NB4 (cell line): Measurements from ENCODE around the gene ST7L.

Source experiments
- DNase-seq: peaks from one replicate; pipeline ENCODE4 v3.0.0; 2010; ENCODE audit warnings: low read depth
- H3K4me3 ChIP-seq: one replicate; pipeline ENCODE4 v1.5.1; 2011; ENCODE audit warnings: mild to moderate bottlenecking, low read depth, low read length, moderate library complexity
- MYC ChIP-seq: IDR thresholded peaks from 2 replicates; pipeline ENCODE4 v1.6.1; 2011; ENCODE audit warnings: low read depth, low read length
- POLR2A ChIP-seq: IDR thresholded peaks from 2 replicates; pipeline ENCODE4 v1.6.1; 2011; ENCODE audit warnings: mild to moderate bottlenecking; ENCODE audit not compliant: insufficient read length; ENCODE audit errors: extremely low read depth
- TF ChIP-seq, protein P1 (sequence below): IDR thresholded peaks from one replicate; pipeline ENCODE4 v1.5.1; 2012; ENCODE audit warnings: low read depth, low read length
- TF ChIP-seq, protein P2 (sequence below): IDR thresholded peaks from 2 replicates; pipeline ENCODE4 v1.6.1; 2011; ENCODE audit warnings: low read depth, low read length

Gene ST7L

GRCh38 chr1:112517231-112517630, 101.7 kb downstream of the ST7L start:
- H3K4me3 ChIP-seq, result no peak overlapping the region
- TF ChIP-seq, protein P1, sequence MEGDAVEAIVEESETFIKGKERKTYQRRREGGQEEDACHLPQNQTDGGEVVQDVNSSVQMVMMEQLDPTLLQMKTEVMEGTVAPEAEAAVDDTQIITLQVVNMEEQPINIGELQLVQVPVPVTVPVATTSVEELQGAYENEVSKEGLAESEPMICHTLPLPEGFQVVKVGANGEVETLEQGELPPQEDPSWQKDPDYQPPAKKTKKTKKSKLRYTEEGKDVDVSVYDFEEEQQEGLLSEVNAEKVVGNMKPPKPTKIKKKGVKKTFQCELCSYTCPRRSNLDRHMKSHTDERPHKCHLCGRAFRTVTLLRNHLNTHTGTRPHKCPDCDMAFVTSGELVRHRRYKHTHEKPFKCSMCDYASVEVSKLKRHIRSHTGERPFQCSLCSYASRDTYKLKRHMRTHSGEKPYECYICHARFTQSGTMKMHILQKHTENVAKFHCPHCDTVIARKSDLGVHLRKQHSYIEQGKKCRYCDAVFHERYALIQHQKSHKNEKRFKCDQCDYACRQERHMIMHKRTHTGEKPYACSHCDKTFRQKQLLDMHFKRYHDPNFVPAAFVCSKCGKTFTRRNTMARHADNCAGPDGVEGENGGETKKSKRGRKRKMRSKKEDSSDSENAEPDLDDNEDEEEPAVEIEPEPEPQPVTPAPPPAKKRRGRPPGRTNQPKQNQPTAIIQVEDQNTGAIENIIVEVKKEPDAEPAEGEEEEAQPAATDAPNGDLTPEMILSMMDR, result no peak
- TF ChIP-seq POLR2A (no peak), MYC (no peak)
- TF ChIP-seq, protein P2, sequence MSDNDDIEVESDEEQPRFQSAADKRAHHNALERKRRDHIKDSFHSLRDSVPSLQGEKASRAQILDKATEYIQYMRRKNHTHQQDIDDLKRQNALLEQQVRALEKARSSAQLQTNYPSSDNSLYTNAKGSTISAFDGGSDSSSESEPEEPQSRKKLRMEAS, result no peak
- no peak for DNase-seq

DNA sequence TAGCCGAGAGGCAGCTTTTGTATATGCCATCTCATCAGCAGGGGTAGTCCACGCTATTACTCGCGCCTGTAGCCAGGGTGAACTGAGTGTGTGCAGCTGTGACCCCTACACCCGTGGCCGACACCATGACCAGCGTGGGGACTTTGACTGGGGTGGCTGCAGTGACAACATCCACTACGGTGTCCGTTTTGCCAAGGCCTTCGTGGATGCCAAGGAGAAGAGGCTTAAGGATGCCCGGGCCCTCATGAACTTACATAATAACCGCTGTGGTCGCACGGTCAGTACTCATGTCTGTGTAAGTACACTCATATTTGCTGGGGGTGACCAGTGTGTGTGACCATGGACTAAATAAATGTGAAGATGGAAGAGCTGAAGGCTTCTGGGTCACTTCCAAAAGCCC, 102.8 kb downstream of the ST7L start:
- DNase-seq, result no peak
- TF ChIP-seq POLR2A (no peak), MYC (no peak)
- TF ChIP-seq, protein P2, result no peak
- TF ChIP-seq, protein P1, result no peak
- H3K4me3 ChIP-seq, result no peak overlapping the region

GRCh38 chr1:112515311-112516009, 103.5 kb downstream of the ST7L start:
- TF ChIP-seq POLR2A (no peak), MYC (no peak)
- TF ChIP-seq, protein P2, result no peak
- TF ChIP-seq, protein P1, result no peak
- no peak for DNase-seq

DNA sequence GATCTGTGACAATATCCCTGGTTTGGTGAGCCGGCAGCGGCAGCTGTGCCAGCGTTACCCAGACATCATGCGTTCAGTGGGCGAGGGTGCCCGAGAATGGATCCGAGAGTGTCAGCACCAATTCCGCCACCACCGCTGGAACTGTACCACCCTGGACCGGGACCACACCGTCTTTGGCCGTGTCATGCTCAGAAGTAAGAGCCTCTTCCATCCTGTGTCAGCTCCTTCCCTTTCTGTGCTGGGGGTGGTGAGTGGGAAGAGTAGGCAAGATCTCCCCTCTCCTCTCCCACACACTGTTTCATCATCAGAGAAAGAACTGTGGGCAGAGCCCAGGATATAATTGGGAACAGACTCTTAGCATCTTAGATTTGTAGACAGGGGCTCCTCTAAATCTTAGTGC, 104.0 kb downstream of the ST7L start:
- H3K4me3 ChIP-seq, result no peak overlapping the region
- no peak for TF ChIP-seq MYC
- TF ChIP-seq, protein P1, result no peak
- TF ChIP-seq, protein P2, result no peak
- DNase-seq, result no peak

More at GRCh38 chr1:112515311-112516009, 103.5 kb downstream of the ST7L start:
- no peak overlapping the region for H3K4me3 ChIP-seq

DNA sequence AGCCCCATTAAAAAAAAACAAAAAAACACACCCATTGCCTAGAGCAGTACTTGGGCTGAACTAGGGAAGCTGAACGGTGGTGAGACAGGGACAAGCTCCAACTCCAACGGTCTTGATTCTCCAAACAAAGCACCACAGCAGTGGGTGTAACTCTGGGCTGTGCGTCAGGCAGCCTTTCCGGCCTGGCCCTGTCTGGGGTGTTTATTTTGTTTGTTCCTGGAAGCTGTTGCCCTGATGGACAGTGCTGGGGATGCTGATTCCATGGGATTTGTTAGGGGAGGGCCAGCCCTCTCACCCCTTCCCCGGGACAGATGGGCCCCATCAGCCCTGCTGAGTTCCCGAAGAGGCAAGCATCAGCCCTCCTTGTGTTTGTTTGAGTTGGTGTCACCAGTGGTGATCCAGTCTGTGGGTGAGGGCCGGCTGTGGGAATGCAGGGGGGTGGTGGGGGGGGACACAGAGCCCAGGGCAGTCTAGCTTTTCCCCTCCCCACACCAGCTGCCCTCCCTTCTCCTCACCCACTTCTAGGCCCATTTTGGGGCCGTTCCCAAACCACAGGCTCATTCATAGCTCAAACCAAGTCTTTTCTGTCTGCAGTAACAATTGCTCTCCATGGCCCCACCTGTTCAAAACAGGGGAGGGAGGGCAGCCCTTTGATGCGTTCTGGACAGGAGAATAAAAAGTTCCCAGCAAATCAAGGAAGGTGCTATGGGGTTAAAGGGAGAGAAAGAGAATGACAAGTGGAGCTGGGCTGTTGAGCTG, 105.7 kb downstream of the ST7L start:
- no peak overlapping the region for H3K4me3 ChIP-seq
- no peak for TF ChIP-seq POLR2A
- TF ChIP-seq, protein P1, result no peak
- TF ChIP-seq MYC, result no peak
- TF ChIP-seq, protein P2, result no peak
- DNase-seq, result no peak
